Type B pancreatic cell (in vitro differentiated cells): Measurements from ENCODE around the gene CD47. TPM values are rescaled to one million over a fixed set of nuclear protein-coding genes. Genes with fewer than 3 reads are reported as not detected.
A peak's percentile ranks its signal among the peaks of the same experiment; 100 is the strongest.

Experiments used
- DNase-seq: peaks from one replicate; pipeline ENCODE4 v3.0.0; 2021; ENCODE audit warnings: mixed read lengths; ENCODE audit not compliant: unreplicated experiment; ENCODE audit errors: extremely low spot score
- H3K27ac Mint-ChIP-seq: 2 replicates; pipeline ENCODE4 v1.8.0; 2021; ENCODE audit warnings: mild to moderate bottlenecking, mixed read lengths
- H3K27me3 Mint-ChIP-seq: 2 replicates; pipeline ENCODE4 v1.8.0; 2021; ENCODE audit warnings: mixed read lengths
- H3K36me3 Mint-ChIP-seq: 2 replicates; pipeline ENCODE4 v1.8.0; 2021; ENCODE audit warnings: mixed read lengths
- H3K4me1 Mint-ChIP-seq: one replicate; pipeline ENCODE4 v1.8.0; 2021; ENCODE audit warnings: mixed read lengths; ENCODE audit not compliant: unreplicated experiment
- H3K4me3 Mint-ChIP-seq: 2 replicates; pipeline ENCODE4 v1.8.0; 2021; ENCODE audit warnings: mild to moderate bottlenecking, mixed read lengths
- H3K9me3 Mint-ChIP-seq: 2 replicates; pipeline ENCODE4 v1.8.0; 2021; ENCODE audit warnings: mixed read lengths
- total RNA-seq: library from RNA; stranded (reverse); gene quantifications from 2 replicates; pipeline ENCODE4 v1.2.1, GENCODE V29; 2021; ENCODE audit warnings: low replicate concordance
- TF ChIP-seq, protein P1 (sequence below): fragments of 200-600 bp; sonication (generic); conservative IDR thresholded peaks from 2 replicates; pipeline ENCODE4 v1.5.0; 2021; ENCODE audit warnings: antibody characterized with exemption, mild to moderate bottlenecking

CD47 gene
- total RNA-seq, 1 donor from 2014 or later: 113 TPM

DNA sequence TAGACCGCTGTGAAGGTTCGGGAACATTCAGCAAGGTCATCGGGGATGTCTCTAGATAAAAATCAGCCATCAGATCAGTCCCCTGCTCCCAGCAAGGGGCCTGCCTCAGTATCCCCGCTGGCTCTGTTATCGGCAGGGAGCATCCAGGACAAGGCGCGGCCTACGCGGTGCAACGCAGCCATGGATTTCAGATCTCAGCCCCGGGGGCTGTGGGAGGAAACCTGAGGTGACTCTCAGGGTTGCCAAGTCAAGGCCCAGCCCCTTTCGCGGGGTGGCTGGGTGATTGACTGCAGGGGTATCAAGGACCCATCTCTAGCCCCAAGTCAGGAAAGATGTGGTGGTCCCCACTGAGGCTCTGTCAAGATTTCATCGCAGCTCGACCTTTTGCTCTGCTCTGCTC lies 23.1 kb upstream of the CD47 start:
- H3K9me3 Mint-ChIP-seq: no peaks in the 10 kb centered on the region
- H3K4me3 Mint-ChIP-seq: no peak overlapping the region
- H3K4me1 Mint-ChIP-seq: peaks cover 13% of the 10 kb centered on the region
- no peak for DNase-seq
- H3K36me3 Mint-ChIP-seq: no peaks in the 10 kb centered on the region
- TF ChIP-seq, protein P1, sequence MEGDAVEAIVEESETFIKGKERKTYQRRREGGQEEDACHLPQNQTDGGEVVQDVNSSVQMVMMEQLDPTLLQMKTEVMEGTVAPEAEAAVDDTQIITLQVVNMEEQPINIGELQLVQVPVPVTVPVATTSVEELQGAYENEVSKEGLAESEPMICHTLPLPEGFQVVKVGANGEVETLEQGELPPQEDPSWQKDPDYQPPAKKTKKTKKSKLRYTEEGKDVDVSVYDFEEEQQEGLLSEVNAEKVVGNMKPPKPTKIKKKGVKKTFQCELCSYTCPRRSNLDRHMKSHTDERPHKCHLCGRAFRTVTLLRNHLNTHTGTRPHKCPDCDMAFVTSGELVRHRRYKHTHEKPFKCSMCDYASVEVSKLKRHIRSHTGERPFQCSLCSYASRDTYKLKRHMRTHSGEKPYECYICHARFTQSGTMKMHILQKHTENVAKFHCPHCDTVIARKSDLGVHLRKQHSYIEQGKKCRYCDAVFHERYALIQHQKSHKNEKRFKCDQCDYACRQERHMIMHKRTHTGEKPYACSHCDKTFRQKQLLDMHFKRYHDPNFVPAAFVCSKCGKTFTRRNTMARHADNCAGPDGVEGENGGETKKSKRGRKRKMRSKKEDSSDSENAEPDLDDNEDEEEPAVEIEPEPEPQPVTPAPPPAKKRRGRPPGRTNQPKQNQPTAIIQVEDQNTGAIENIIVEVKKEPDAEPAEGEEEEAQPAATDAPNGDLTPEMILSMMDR: no peak
- no peaks in the 10 kb centered on the region for H3K27me3 Mint-ChIP-seq
- peak overlapping the region; percentile 90 for H3K27ac Mint-ChIP-seq

DNA sequence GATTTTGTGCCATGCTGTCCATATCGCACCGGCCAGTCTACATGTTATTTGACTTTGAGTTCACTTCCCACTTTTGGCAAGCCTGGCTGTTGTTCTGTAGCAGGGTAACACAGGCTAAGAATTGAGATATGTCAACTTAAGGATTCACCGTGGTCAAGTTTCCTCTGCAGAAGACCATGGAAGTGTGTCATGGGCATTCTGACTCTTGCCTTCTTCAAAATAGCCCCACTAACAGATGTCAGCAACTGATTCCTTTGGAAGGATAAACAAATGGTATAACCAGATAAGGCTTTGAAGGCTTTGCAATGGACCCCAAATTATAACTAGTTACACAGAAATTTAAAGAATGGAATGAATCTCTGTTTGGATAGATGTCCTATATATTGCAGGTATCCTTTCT lies 20.1 kb upstream of the CD47 start:
- Mint-ChIP-seq H3K27ac (no peak overlapping the region), H3K4me1 (peaks cover 20% of the 10 kb centered on the region), H3K9me3 (no peaks in the 10 kb centered on the region), H3K4me3 (no peak overlapping the region), H3K36me3 (no peaks in the 10 kb centered on the region), H3K27me3 (no peaks in the 10 kb centered on the region)
- DNase-seq: no peak
- TF ChIP-seq, protein P1: no peak

DNA sequence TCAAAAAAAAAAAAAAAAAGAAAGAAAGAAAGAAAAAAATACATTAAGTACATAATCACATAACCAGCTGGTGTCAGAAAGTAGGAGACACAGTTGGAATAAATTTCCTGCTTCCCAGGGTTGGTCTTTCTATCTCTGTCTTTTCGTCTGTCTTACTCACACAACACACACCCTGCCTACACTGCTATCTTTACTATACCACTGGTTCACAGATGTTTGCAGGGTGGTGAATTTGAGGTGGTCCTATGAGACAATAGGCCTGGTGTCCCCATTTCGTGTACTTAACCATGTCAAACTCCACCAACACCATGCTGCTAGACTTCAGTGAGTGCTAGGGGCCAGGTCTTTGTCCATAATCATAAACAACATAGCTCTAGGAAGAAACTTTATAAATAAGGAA lies 17.6 kb upstream of the CD47 start:
- TF ChIP-seq, protein P1: no peak
- H3K27ac Mint-ChIP-seq: no peak overlapping the region
- no peaks in the 10 kb centered on the region for H3K27me3 Mint-ChIP-seq

DNA sequence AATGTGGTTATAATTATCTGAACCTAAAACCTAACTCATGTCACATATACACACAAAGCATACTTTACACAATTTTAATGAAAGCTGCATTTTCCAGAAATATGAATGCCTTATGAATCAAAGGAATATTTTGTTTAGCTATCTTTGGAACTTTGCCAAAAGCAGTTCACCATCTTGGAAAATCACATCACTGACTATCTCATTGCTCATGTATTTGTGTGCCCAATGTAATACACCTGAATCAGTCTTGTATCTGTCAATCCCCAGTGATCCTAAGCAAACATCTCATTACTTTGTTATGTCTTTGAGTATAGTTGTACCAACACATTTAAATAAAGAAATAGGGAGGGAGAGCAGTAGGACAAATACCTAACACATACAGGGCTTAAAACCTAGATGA lies 15.6 kb upstream of the CD47 start:
- TF ChIP-seq, protein P1: no peak
- Mint-ChIP-seq H3K4me1 (peaks cover 42% of the 10 kb centered on the region), H3K27me3 (no peaks in the 10 kb centered on the region), H3K27ac (no peak overlapping the region), H3K4me3 (no peak overlapping the region), H3K9me3 (peaks cover 7% of the 10 kb centered on the region), H3K36me3 (peaks cover 3% of the 10 kb centered on the region)
- no peak for DNase-seq

More for the DNA sequence above, 17.6 kb upstream of the CD47 start:
- no peak for DNase-seq
- H3K4me1 Mint-ChIP-seq: peaks cover 34% of the 10 kb centered on the region
- H3K4me3 Mint-ChIP-seq: no peak overlapping the region
- peaks cover 3% of the 10 kb centered on the region for H3K36me3 Mint-ChIP-seq
- H3K9me3 Mint-ChIP-seq: peaks cover 7% of the 10 kb centered on the region

DNA sequence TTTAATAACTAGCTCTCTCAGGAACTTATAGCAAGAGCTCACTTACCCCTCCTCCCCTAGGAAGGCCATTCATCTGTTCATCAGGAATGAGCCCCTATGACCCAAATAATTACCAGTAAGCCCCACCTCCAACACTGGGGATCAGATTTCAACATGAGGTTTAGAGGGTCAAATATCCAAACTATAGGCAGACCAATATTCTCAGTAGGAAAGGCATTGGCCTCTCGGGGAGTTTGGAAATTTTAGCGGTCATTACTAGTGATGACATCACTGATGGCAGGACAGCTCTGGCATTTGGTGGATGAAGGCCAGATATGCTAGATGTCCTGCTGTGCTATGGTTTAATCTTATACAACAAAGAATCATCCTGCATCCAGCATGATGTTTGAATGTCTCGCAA lies 15.2 kb upstream of the CD47 start:
- Mint-ChIP-seq H3K4me1 (peaks cover 42% of the 10 kb centered on the region), H3K27ac (no peak overlapping the region), H3K9me3 (peaks cover 7% of the 10 kb centered on the region), H3K4me3 (no peak overlapping the region), H3K36me3 (peaks cover 3% of the 10 kb centered on the region), H3K27me3 (no peaks in the 10 kb centered on the region)
- no peak for DNase-seq
- TF ChIP-seq, protein P1: no peak
